GM18526 (cell line): ENCODE results near the gene GPR143.

ENCODE experiments used
- POLR2A ChIP-seq: IDR thresholded peaks from 3 replicates; pipeline ENCODE4 v1.6.1; 2011; ENCODE audit not compliant: insufficient read length; ENCODE audit errors: extremely low read depth

The GPR143 gene

GRCh38 chrX:9730752-9731151 lies 34.9 kb downstream of the GPR143 start:
- TF ChIP-seq POLR2A: no peak

GRCh38 chrX:9730078-9730477 lies 35.6 kb downstream of the GPR143 start:
- TF ChIP-seq POLR2A: no peak

DNA sequence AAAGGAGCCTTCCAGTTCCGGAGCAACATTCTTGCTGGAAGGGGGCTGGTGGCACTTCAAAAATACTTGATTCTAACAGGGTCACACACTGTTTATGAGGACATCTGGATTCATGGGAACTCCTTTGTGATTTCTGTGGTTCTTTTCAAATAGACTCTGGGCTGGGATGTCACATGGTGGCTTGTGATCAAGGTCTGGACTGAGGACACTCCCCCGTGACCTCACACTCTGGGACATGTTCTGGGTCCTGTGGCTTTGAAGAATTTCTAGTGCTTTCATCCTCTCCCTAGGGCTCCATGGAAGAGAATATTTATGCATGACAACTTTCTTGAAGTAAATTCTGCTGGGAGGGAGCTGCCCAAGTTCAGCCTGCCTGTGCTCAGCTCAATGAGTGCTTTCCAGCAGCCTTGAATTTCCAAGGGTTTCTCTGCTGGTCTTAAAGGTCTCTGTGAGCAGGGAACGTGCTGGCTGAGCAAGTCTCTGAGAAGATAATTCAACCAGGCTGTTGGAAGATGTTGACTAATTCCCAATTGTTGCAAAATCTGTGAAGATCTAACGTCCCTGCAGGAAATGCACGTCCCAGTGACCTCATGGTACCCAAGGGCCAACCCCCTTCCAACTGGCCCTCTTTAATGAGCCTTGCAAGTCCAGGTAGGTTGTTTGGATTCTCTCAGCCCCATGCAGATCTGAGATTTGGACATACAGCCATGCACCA lies 36.3 kb downstream of the GPR143 start:
- no peak for TF ChIP-seq POLR2A

- TF ChIP-seq POLR2A: no peak
These were observed 37.4 kb downstream of the GPR143 start for GRCh38 chrX:9728261-9728660.

DNA sequence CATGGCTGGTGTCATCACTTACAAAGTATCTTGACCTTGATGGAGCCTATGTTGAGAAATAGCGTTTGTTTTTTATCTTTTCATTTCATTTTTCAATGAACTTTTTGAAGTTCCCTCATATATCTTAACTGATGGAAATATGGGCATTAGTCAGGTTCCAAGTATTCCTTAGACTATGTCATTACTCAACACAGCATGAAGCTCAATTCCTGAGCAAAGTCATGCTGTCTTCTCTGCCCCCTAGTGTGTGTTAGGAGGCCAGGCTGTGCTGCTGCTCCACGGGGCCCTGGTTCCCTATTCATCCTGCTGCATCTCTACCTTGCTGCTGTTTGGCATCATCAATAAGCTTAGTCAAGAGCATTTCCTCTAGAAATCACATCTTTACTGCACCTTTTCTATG lies 40.9 kb downstream of the GPR143 start:
- TF ChIP-seq POLR2A: no peak

DNA sequence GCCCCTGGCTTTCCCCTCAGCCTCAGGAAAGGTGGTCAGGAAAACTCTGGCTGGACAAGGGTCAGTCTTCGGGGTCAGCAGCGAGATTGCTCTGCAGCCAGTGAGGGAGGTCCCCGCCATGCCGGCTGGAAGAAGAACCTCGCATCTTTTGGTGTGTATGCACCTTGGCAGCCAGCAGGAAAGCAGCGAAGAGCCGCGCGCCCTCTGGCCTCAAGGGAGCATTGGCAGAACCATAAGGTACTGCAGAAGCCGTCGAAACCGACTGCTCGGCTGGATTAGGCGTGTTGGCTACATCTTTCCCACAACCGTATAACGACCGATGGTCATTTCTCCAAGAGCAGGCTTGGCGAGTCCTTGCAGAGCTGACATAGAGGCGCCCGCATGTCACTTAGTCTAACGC lies 48.3 kb downstream of the GPR143 start:
- no peak for TF ChIP-seq POLR2A

GRCh38 chrX:9710332-9710731 lies 55.3 kb downstream of the GPR143 start:
- no peak for TF ChIP-seq POLR2A

DNA sequence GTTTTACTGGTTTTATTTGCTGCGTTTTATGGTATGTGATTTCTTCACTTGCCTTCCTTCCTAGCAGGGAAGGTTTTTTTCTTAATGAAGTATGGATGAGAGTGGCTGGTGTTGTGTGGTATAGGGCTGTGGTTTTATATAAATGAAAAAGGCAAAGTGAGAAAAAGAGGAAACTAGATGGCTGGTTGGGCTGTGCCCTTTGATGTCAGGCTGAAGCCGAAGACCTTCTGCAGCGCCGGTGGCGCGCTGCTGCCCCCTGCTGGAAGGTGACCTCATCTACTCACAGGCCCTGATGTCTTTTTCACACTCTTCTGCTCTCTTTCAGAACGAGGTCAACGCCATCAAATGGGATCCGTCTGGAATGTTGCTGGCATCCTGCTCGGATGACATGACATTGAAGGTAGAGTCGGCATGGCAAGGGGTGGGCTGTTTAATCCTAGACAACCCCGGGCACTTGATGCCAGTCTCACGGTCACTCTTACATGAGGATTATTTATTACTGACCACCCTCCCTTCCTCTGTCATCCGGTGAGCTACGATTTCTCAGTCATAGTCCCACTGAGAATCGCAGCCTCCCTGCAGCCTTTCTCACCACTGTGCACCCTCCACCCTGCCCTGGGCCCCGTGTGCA lies 56.6 kb downstream of the GPR143 start:
- no peak for TF ChIP-seq POLR2A

DNA sequence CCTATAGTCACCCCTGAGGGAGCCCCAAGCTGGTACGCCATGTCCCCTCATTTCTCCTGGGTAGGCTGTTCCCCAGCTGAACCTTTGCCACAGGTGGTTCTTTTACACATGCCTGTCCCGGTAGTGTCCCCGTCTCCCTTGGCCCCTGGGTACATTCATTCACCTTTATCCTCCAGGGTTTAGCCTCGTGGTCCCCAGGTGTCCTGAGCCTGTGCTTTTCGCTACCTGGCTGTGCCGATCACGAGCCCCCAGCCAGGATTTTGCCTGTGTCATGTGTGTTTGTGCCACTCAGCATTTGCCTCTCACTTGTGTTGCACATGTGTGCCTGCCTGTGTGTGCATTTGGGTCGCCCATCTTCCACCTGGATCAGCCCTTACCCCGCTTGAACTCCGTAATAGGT lies 57.6 kb downstream of the GPR143 start:
- TF ChIP-seq POLR2A: no peak

GRCh38 chrX:9707306-9708033 lies 58.2 kb downstream of the GPR143 start:
- no peak for TF ChIP-seq POLR2A

DNA sequence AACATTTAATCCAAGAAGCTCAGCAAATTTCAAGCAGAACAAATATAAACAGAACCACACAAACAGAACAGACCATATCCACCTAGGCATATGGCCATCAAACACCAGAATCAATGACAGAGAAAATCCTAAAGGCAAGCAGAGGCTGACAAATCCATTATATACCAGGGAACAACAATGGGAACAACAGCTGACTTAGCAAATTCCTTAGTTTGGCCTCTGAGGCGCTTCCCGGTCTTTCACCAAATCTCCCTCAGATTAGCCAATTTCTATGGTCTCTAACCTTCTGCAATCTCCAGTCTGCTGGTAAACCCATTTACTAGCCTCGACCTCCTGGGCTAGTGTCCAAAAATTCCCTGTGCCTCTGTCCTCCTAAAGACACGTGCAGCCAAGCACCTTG lies 59.2 kb downstream of the GPR143 start:
- TF ChIP-seq POLR2A: no peak

DNA sequence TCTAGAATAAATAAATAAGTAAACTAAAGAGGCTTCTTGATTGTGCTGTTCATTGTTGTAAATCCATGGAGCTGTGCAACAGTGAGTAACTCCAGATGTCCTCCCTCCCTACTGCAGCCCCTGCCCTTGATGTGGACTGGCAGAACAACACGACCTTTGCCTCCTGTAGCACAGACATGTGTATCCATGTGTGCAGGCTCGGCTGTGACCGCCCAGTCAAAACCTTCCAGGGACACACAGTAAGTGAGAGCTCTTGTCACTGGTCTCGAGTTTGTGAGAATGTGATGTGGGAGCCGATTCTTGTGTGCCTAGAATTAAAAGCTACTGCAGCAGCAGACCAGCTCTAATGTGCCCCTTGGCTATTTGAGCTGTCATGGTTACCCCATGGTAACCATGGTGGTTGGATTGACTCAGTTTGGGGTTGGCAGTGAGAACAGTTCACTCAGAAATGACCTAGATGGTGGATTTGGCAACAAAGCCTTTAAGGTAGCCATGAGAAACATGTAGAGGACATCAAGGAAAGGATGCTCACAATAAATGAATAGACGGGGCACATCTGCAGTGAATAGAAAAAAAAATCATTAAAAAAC lies 60.7 kb downstream of the GPR143 start:
- no peak for TF ChIP-seq POLR2A

- no peak for TF ChIP-seq POLR2A
These were observed 62.2 kb downstream of the GPR143 start for GRCh38 chrX:9703406-9703805.

DNA sequence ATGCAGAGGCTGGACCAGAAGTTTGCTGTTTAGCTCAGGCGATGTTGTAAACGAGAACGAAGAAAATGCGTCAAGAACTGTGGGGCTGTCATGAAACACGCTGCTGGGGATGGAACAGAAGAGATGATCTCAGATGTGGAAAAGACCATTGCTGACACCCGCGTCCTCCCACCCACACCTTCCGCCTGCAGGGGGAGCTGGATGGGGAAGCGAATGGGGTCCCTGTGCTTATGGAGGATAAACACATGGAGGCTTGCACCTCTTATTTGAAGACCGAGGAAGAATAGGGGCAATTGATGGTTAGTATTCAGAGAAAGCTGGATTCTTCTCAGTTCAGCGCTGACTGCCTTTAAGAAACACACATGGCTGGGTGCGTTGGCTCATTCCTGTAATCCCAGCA lies 63.9 kb downstream of the GPR143 start:
- no peak for TF ChIP-seq POLR2A

GRCh38 chrX:9700555-9700954 lies 65.1 kb downstream of the GPR143 start:
- TF ChIP-seq POLR2A: no peak

GRCh38 chrX:9698576-9698975 lies 67.1 kb downstream of the GPR143 start:
- TF ChIP-seq POLR2A: no peak
